ENCODE results near the gene IQSEC3. TPM values are rescaled to one million over a fixed set of nuclear protein-coding genes. Genes with fewer than 3 reads are reported as not detected.

IQSEC3 gene
- polyA plus RNA-seq, 4 donors: under 0.01 to 1.5 (median 1.4) TPM; not detected in 1

DNA sequence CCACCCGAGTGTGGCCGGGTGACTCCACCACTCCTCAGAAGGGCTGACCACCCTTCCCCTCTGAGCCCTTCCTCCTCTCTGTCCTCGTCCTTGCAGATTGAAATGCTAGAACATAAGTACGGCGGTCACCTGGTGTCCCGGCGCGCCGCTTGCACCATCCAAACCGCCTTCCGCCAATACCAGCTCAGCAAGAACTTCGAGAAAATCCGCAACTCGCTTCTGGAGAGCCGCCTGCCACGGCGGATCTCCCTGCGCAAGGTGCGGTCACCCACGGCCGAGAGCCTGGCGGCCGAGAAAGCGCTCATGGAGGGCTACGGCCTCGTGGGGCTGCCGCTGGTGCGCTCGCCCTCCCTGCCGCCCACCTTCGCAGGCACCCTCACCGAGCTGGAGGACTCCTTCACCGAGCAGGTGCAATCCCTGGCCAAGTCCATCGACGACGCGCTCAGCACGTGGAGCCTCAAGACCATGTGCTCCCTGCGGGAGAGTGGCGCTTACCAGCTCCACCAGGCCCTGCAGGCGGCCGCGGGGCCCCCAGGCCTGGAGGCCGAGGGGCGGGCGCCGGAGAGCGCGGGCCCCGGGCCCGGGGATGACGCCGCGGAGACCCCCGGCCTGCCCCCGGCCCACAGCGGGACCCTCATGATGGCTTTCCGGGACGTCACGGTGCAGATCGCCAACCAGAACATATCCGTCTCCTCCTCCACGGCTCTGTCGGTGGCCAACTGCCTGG is 71.8 kb downstream of the IQSEC3 start:
- Histone ChIP-seq H3K9me3 (ENCODE audit: control insufficient read depth in 2 of 2, insufficient read depth in 1 of 2, low read depth in 1 of 2, low read length in 1 of 2) (no peaks in the 10 kb centered on the region), H3K4me3 (ENCODE audit: low read depth in 1 of 3, low read length in 3 of 3) (no peak overlapping the region), H3K27me3 (ENCODE audit: control insufficient read depth in 3 of 3, insufficient read depth in 3 of 3, low read length in 3 of 3) (peaks cover 0 to 28% (median 5%) of the 10 kb centered on the region in 3 donors), H3K4me1 (ENCODE audit: control insufficient read depth in 3 of 3, insufficient read depth in 2 of 3, low read depth in 1 of 3, low read length in 2 of 3) (peaks cover 0 to 30% (median 2%) of the 10 kb centered on the region in 3 donors), H3K27ac (ENCODE audit: low read depth in 1 of 3, low read length in 2 of 3) (no peak overlapping the region), H3K36me3 (ENCODE audit: control insufficient read depth in 3 of 3, insufficient read depth in 2 of 3, low read depth in 1 of 3, low read length in 3 of 3) (peaks cover 0 to 3% (median 0%) of the 10 kb centered on the region in 3 donors)
- FAIRE-seq (no peak), DNase-seq (no peak)
- WGBS, 3 donors: 81 to 85% (median 84%) methylated on average over 42 to 64 of the region's 64 CpGs

DNA sequence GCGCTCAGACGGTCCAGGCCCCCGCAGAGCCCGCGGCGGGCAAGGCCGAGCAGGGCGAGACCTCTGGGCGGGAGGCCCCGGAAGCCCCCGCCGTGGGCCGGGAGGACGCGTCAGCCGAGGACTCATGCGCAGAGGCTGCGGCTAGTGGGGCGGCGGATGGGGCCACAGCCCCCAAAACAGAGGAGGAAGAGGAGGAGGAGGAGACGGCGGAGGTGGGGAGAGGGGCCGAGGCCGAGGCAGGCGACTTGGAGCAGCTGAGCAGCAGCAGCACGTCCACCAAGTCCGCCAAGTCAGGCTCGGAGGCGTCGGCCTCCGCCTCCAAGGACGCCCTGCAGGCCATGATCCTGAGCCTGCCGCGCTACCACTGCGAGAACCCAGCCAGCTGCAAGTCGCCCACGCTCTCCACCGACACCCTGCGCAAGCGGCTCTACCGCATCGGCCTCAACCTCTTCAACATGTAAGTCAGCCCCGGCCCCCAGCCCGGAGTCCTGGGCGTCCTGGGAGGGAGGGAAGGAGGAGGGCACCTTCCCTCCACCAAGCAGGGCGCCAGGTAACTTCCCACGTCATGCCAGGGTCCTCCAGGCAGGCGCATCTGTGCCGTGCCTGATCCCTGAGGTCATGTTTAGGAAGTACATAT is 72.4 kb downstream of the IQSEC3 start:
- FAIRE-seq: no peak
- H3K27me3 ChIP-seq (ENCODE audit: control insufficient read depth in 3 of 3, insufficient read depth in 3 of 3, low read length in 3 of 3): peaks cover 0 to 28% (median 5%) of the 10 kb centered on the region in 3 donors
- WGBS, 3 donors: 29 to 62% (median 46%) methylated on average over 34 to 49 of the region's 49 CpGs
- H3K27ac ChIP-seq (ENCODE audit: low read depth in 1 of 3, low read length in 2 of 3): no peak overlapping the region
- no peaks in the 10 kb centered on the region for H3K9me3 ChIP-seq (ENCODE audit: control insufficient read depth in 2 of 2, insufficient read depth in 1 of 2, low read depth in 1 of 2, low read length in 1 of 2)
- peaks cover 0 to 3% (median 0%) of the 10 kb centered on the region in 3 donors for H3K36me3 ChIP-seq (ENCODE audit: control insufficient read depth in 3 of 3, insufficient read depth in 2 of 3, low read depth in 1 of 3, low read length in 3 of 3)
- peaks cover 0 to 33% (median 2%) of the 10 kb centered on the region in 3 donors for H3K4me1 ChIP-seq (ENCODE audit: control insufficient read depth in 3 of 3, insufficient read depth in 2 of 3, low read depth in 1 of 3, low read length in 2 of 3)
- no peak for DNase-seq
- no peak overlapping the region for H3K4me3 ChIP-seq (ENCODE audit: low read depth in 1 of 3, low read length in 3 of 3)

DNA sequence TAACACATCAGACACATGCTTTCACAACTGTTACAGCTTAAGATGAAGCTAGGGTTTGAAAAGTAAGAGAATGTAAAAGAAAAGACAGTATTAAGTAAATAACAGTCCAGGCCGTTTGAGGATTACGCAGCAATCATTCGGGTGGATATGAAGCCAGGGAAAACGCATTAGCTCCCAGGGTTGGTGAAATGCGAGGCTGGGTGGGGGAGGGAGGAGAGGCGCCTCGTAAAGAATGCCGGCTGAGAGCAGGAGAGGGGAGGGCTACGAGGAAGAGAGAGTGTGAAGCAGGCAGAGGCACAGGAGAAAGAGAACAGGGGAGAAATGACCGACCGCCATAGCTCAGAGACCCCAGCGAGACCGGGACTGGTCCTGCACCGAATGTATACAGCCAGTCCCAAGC is 73.0 kb downstream of the IQSEC3 start:
- H3K27me3 ChIP-seq (ENCODE audit: control insufficient read depth in 3 of 3, insufficient read depth in 3 of 3, low read length in 3 of 3): peaks cover 0 to 28% (median 5%) of the 10 kb centered on the region in 3 donors
- H3K4me1 ChIP-seq (ENCODE audit: control insufficient read depth in 3 of 3, insufficient read depth in 2 of 3, low read depth in 1 of 3, low read length in 2 of 3): peaks cover 0 to 37% (median 2%) of the 10 kb centered on the region in 3 donors
- WGBS, 3 donors: 33 to 56% (median 46%) methylated on average over 14 of the region's 14 CpGs
- no peak for DNase-seq
- no peaks in the 10 kb centered on the region for H3K9me3 ChIP-seq (ENCODE audit: control insufficient read depth in 2 of 2, insufficient read depth in 1 of 2, low read depth in 1 of 2, low read length in 1 of 2)
- no peak overlapping the region for H3K4me3 ChIP-seq (ENCODE audit: low read depth in 1 of 3, low read length in 3 of 3)
- no peak for FAIRE-seq
- no peak overlapping the region for H3K27ac ChIP-seq (ENCODE audit: low read depth in 1 of 3, low read length in 2 of 3)
- peaks cover 0 to 3% (median 0%) of the 10 kb centered on the region in 3 donors for H3K36me3 ChIP-seq (ENCODE audit: control insufficient read depth in 3 of 3, insufficient read depth in 2 of 3, low read depth in 1 of 3, low read length in 3 of 3)

DNA sequence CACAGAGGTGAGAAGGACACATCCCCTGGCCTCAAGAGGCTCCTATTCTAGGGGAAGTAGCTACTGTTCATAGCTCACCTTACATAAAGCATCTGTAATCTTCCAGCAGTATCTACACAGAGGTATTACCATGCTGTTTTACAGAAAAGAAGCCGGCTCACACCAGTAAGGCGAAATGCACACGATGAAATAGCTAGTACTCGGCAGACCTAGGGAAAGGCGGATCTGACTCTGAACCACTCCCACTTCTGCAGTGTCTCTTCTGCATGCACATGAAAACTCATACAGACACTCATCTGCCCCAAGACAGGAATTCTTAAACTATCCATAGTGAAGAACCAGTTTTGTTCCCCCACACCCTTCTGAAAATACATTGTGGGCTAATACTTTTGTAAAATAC is 73.6 kb downstream of the IQSEC3 start:
- FAIRE-seq: no peak
- no peaks in the 10 kb centered on the region for H3K9me3 ChIP-seq (ENCODE audit: control insufficient read depth in 2 of 2, insufficient read depth in 1 of 2, low read depth in 1 of 2, low read length in 1 of 2)
- H3K27me3 ChIP-seq (ENCODE audit: control insufficient read depth in 3 of 3, insufficient read depth in 3 of 3, low read length in 3 of 3): peaks cover 0 to 28% (median 5%) of the 10 kb centered on the region in 3 donors
- DNase-seq: no peak
- H3K27ac ChIP-seq (ENCODE audit: low read depth in 1 of 3, low read length in 2 of 3): no peak overlapping the region
- no peak overlapping the region for H3K4me3 ChIP-seq (ENCODE audit: low read depth in 1 of 3, low read length in 3 of 3)
- 72 to 78% (median 78%) methylated on average over 5 of the region's 5 CpGs for WGBS, 3 donors
- H3K36me3 ChIP-seq (ENCODE audit: control insufficient read depth in 3 of 3, insufficient read depth in 2 of 3, low read depth in 1 of 3, low read length in 3 of 3): peaks cover 0 to 3% (median 0%) of the 10 kb centered on the region in 3 donors
- H3K4me1 ChIP-seq (ENCODE audit: control insufficient read depth in 3 of 3, insufficient read depth in 2 of 3, low read depth in 1 of 3, low read length in 2 of 3): peaks cover 0 to 42% (median 2%) of the 10 kb centered on the region in 3 donors

DNA sequence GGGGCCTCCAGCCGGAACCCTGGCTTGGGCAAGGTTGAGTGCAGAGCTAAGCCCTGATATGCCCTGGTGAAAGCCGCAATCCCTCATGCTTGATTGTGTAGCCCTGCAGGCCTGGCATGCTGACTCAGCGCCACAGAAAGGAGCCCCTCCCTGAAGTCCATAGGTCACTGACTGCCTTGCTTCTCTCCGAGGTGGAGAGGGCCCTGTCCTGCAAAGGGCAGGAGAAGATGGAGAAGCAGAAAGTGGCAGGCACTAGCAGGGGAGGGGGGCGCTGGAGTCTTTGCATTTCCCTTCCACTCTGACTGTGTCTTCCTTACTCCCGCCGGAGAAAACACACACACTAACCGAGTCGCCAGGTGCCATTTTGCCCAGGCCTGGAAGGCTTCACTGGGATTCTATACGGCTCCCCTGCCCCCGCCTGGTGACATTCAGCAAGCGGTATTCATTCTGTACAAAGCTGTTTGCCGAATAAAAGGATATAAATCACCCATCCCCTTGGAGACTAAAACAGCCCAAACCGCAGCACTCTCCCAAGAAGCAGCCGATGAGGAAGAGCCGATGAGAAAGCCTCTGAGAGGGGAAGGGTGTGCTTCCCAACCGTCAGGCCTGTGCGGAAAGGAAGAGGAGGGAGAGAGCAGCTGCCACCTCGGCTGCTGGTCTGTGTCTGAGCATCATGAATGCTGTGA is 77.5 kb downstream of the IQSEC3 start:
- peaks cover 0 to 3% (median 0%) of the 10 kb centered on the region in 3 donors for H3K36me3 ChIP-seq (ENCODE audit: control insufficient read depth in 3 of 3, insufficient read depth in 2 of 3, low read depth in 1 of 3, low read length in 3 of 3)
- H3K4me3 ChIP-seq (ENCODE audit: low read depth in 1 of 3, low read length in 3 of 3): no peak overlapping the region
- 13 to 54% (median 37%) methylated on average over 19 of the region's 19 CpGs for WGBS, 3 donors
- H3K9me3 ChIP-seq (ENCODE audit: control insufficient read depth in 2 of 2, insufficient read depth in 1 of 2, low read depth in 1 of 2, low read length in 1 of 2): no peaks in the 10 kb centered on the region
- DNase-seq (peak; percentile 92 to 95), FAIRE-seq (no peak)
- H3K4me1 ChIP-seq (ENCODE audit: control insufficient read depth in 3 of 3, insufficient read depth in 2 of 3, low read depth in 1 of 3, low read length in 2 of 3): peaks cover 0 to 44% (median 2%) of the 10 kb centered on the region in 3 donors
- H3K27ac ChIP-seq (ENCODE audit: low read depth in 1 of 3, low read length in 2 of 3): peak overlapping the region; percentile 67 to 93 (median 74)
- H3K27me3 ChIP-seq (ENCODE audit: control insufficient read depth in 3 of 3, insufficient read depth in 3 of 3, low read length in 3 of 3): peaks cover 0 to 19% (median 5%) of the 10 kb centered on the region in 3 donors

DNA sequence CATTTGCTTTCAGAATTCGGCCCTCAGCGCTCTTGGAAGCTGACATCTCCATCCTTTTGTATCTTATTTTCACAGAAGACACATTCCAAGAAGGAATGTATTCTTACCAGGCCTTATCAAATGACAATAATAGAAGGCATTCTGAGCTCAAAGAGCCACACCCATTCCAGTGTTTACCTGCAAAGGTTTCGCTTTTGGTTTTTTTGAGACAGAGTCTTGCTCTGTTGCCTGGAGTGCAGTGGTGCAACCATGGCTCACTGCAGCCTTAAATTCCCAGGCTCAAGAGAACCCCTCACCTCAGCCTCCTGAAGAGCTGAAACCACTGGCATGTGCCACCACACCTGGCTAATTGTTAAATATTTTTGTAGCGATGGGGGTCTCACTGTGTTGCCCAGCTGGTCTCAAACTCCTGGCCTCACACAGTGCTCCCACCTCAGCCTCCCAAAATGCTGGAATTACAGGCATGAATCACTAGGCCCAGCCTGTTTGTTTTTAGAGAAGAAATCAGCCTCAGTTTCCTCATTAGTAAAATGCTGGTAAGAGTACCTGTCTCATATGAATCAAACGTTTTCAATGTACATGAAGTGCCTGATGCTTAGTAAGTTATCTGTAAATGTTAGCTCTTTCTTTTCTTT is 78.2 kb downstream of the IQSEC3 start:
- H3K4me3 ChIP-seq (ENCODE audit: low read depth in 1 of 3, low read length in 3 of 3): no peak overlapping the region
- H3K27ac ChIP-seq (ENCODE audit: low read depth in 1 of 3, low read length in 2 of 3): peak overlapping the region; percentile 67 to 93 (median 72)
- WGBS, 3 donors: 31 to 62% (median 43%) methylated on average over 5 of the region's 5 CpGs
- H3K36me3 ChIP-seq (ENCODE audit: control insufficient read depth in 3 of 3, insufficient read depth in 2 of 3, low read depth in 1 of 3, low read length in 3 of 3): peaks cover 0 to 3% (median 0%) of the 10 kb centered on the region in 3 donors
- FAIRE-seq (no peak), DNase-seq (peak; percentile 80 to 87)
- H3K27me3 ChIP-seq (ENCODE audit: control insufficient read depth in 3 of 3, insufficient read depth in 3 of 3, low read length in 3 of 3): peaks cover 0 to 13% (median 5%) of the 10 kb centered on the region in 3 donors
- no peaks in the 10 kb centered on the region for H3K9me3 ChIP-seq (ENCODE audit: control insufficient read depth in 2 of 2, insufficient read depth in 1 of 2, low read depth in 1 of 2, low read length in 1 of 2)
- H3K4me1 ChIP-seq (ENCODE audit: control insufficient read depth in 3 of 3, insufficient read depth in 2 of 3, low read depth in 1 of 3, low read length in 2 of 3): peaks cover 0 to 39% (median 2%) of the 10 kb centered on the region in 3 donors

DNA sequence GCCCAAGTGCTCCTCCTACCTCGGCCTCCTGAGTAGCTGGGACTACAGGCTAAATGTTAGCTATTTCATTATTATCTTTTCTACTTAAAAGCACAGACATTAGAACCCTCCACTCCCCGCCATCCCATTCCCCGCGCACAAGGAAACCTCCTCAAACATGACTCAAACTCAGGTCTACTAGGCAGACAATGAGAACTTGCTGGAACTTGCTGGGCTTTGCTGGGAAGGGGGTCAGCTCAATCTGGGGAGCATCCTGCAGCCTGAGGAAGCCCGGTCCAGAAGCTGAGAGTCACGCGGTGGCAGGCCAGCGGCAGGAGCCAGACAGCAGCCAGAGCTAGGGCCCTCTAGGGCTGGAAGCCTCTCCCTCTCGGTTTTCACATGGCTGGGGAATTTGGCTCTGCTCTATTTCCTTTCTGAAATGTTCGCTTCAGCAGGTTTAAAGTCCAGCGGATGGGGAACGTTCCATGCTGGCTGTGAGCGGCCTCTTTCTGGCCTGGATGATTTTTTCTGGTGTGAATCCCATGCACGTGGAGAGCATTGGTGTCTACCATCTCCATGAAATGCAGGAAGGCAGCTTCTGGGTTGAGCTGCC is 78.9 kb downstream of the IQSEC3 start:
- peak overlapping the region in 2 of 3 donors; percentile 35 to 93 for H3K27ac ChIP-seq (ENCODE audit: low read depth in 1 of 3, low read length in 2 of 3)
- DNase-seq (peak; percentile 45 to 67), FAIRE-seq (no peak)
- H3K27me3 ChIP-seq (ENCODE audit: control insufficient read depth in 3 of 3, insufficient read depth in 3 of 3, low read length in 3 of 3): peaks cover 0 to 6% (median 5%) of the 10 kb centered on the region in 3 donors
- no peaks in the 10 kb centered on the region for H3K9me3 ChIP-seq (ENCODE audit: control insufficient read depth in 2 of 2, insufficient read depth in 1 of 2, low read depth in 1 of 2, low read length in 1 of 2)
- WGBS, 3 donors: 34 to 67% (median 55%) methylated on average over 14 of the region's 14 CpGs
- H3K36me3 ChIP-seq (ENCODE audit: control insufficient read depth in 3 of 3, insufficient read depth in 2 of 3, low read depth in 1 of 3, low read length in 3 of 3): peaks cover 0 to 3% (median 0%) of the 10 kb centered on the region in 3 donors
- H3K4me1 ChIP-seq (ENCODE audit: control insufficient read depth in 3 of 3, insufficient read depth in 2 of 3, low read depth in 1 of 3, low read length in 2 of 3): peaks cover 0 to 36% (median 2%) of the 10 kb centered on the region in 3 donors
- no peak overlapping the region for H3K4me3 ChIP-seq (ENCODE audit: low read depth in 1 of 3, low read length in 3 of 3)
